HL-60/S4 (cell line): ENCODE data around the gene ZNF100.
"Not testable (repeated sequence)": the region's sequence is repeated elsewhere in the genome, so short reads cannot be mapped to it uniquely, and the experiment has no call there.

Source experiments
- in situ Hi-C: fragments of 300-500 bp; cut with MboI; formaldehyde crosslinking; loops from 2 replicates; pipeline ENCODE4 v1.14.3; 2022; ENCODE audit warnings: low sequenced_read_pairs

The ZNF100 gene

GRCh38 chr19:21767065-21767800 is at the start of gene ZNF100:
TSS of gene ZNF100 (minus strand) at chr19:21767579. CDS start at chr19:21767429, 150 bp downstream.
- in situ Hi-C loops, result no loop called here

GRCh38 chr19:21812448-21812847 is 45.1 kb upstream of the ZNF100 start:
- in situ Hi-C loops, result no loop called here

DNA sequence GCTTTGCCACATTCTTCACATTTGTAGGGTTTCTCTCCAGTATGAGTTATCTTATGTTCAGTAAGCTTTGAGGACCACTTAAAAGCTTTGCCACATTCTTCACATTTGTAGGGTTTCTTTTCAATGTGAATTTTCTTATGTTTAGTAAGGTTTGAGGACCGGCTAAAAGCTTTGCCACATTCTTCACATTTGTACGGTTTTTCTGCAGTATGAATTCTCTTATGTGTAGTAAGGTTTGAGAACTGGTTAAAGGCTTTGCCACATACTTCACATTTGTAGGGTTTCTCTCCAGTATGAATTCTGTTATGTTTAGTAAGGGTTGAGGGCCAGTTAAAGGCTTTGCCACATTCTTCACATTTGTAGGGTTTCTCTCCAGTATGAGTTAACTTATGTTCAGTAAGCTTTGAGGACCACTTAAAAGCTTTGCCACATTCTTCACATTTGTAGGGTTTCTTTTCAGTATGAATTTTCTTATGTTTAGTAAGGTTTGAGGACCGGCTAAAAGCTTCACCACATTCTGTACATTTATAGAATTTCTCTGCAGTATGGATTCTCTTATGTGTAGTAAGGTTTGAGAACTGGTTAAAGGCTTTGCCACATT is 41.1 kb upstream of the ZNF100 start:
- in situ Hi-C loops, result not testable (repeated sequence)

GRCh38 chr19:21789466-21790085 is 22.2 kb upstream of the ZNF100 start:
- in situ Hi-C loops, result no loop called here

DNA sequence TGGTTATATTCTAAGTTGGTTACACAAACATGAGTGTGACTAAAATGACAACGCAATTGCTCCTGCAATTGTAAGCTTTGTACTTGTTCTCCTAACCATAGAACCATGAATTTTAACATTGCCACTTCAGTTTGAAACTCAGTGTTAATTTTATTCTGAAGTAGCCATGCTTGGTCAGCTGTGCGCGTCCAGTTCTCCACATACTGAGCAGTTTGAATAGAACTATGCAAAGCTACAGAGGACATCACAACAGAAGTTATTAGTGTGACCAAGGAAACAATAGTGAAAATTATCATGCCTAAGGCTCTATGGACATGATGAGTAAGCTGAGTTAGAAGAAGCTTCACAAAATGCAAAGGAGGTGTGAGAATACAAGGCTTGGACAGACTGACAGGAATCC is 19.6 kb upstream of the ZNF100 start:
- in situ Hi-C loops, result no loop called here

DNA sequence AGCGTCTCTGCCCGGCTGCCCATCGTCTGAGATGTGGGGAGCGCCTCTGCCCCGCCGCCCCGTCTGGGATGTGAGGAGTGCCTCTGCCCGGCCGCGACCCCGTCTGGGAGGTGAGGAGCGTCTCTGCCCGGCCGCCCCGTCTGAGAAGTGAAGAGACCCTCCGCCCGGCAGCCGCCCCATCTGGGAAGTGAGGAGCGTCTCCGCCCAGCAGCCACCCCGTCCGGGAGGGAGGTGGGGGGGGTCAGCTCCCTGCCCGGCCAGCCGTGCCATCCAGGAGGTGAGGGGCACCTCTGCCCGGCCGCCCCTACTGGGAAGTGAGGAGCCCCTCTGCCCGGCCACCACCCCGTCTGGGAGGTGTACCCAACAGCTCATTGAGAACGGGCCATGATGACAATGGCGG is 8.4 kb upstream of the ZNF100 start:
- in situ Hi-C loops, result not testable (repeated sequence)

DNA sequence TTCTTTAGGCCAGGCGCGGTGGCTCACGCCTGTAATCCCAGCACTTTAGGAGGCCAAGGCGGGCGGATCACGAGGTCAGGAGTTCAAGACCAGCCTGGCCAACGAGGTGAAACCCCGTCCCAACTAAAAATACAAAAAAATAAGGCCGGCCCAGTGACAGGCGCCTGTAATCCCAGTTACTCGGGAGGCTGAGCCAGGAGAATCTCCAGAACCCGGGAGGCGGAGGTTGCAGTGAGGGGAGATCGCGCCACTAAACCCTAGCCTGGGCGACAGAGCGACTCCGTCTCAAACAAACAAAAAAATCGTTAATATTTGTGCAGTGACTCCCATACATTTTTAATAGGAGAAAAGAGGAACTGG is 694 bp downstream of the ZNF100 start:
- in situ Hi-C loops, result not testable (repeated sequence)

GRCh38 chr19:21765151-21765550 is 2.2 kb downstream of the ZNF100 start:
- in situ Hi-C loops, result no loop called here

DNA sequence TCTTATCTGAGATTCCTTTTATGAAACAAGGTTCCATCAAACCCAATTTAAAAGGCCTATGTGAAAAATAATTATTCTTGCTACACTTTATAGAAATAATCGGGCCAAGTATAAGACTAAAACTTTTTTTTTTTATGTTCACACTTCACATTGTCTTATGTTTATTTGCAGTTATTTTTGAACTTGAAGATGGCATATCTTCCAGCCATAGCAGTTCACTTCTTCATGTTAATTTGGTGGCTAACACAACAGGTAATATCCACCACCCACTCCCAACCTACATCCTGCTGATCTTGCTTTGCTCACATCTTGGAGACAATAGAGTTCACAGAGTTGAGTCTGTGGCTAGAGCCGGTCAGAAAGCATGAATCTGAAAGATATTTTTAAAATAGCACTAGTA is 5.8 kb downstream of the ZNF100 start:
- in situ Hi-C loops, result not testable (repeated sequence)

DNA sequence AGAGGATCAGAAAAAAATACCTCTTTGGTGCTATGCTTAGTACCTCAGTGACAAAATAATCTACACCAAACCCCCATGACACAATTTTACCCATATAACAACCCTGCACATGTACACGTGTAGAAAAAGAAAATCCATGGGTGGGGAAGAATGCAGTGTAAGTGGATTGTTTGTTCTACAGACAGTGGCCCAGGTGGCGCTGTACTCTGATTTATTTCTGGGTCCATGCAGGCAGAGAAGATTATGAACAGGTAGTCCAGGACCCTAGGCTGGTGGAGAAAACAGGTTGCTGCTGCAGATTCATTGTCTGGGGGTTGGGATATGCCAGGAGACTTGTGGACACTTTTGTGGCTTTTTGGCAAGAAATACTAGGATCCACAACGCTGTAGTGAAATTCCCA is 9.1 kb downstream of the ZNF100 start:
- in situ Hi-C loops, result no loop called here

GRCh38 chr19:21755555-21755954 is 11.8 kb downstream of the ZNF100 start:
- in situ Hi-C loops, result not testable (repeated sequence)

DNA sequence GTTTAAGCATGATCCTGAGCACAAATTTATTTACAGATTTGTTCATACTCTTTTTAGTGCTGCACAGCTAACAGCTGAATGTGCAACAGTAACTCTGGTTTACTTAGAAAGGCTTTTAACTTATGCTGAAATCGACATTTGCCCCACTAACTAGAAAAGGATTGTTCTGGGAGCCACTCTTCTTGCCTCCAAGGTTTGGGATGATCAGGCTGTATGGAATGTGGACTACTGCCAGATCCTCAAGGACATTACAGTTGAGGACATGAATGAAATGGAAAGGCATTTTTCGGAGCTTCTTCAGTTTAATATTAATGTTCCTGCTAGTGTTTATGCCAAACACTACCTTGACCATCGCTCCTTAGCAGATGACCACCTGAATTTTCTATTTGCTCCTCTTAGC is 16.0 kb downstream of the ZNF100 start:
- in situ Hi-C loops, result no loop called here

- in situ Hi-C loops, result no loop called here
These were observed 16.7 kb downstream of the ZNF100 start for GRCh38 chr19:21750586-21751128.

DNA sequence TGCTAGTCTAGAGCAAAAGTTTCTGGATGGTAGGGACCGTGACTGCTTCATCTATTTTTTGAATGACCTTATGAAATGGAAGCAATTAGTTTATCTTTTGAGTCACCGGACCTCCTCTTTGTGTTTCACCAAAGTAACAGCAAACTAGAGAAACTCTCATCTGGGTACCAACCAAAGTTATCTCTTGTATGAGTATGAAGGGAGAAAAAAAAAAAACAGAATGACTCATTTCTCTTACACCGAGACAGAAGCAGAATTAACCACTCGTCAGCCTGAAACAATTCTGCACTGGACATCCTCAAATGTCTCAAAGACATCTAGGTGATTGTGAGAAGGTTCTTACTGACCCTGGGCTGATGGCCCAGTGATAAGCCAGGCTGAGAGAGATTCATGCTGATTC is 18.3 kb downstream of the ZNF100 start:
- in situ Hi-C loops, result no loop called here

DNA sequence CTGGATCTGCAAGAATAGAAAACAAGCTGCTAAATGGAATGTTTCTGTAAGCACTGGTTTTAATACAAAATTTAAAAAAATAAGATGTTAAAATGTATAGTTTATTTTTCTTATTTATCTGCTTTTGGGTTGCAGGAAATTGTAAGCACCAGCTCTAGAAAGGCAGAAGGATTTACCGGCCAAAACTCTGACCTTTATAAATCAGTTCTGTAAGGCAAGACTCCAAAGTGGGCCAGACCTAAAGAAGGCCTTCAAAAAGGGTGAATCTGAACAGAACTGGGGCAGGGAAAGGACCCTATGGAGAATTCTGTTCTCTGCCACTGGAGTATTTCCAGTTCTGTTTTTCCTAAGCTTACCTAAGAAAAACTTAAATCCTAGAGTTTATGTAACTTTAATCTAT is 19.3 kb downstream of the ZNF100 start:
- in situ Hi-C loops, result no loop called here

DNA sequence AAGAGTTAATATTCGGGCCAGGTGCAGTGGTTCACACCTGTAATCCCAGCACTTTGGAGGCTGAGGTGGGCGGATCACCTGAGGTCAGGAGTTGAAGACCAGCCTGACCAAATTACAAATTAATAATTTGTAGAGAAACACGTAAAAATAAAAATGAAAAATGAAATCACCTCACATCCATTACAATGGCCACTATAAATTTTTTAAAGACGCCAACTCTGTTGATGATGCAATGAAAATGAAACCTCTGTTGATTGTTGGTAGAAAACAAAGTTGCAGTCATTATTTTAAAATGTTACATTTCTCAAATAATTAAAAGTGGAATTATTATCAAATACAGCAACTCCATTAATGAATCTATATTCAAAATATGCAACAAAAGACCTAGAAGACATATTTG is 26.8 kb downstream of the ZNF100 start:
- in situ Hi-C loops, result no loop called here

DNA sequence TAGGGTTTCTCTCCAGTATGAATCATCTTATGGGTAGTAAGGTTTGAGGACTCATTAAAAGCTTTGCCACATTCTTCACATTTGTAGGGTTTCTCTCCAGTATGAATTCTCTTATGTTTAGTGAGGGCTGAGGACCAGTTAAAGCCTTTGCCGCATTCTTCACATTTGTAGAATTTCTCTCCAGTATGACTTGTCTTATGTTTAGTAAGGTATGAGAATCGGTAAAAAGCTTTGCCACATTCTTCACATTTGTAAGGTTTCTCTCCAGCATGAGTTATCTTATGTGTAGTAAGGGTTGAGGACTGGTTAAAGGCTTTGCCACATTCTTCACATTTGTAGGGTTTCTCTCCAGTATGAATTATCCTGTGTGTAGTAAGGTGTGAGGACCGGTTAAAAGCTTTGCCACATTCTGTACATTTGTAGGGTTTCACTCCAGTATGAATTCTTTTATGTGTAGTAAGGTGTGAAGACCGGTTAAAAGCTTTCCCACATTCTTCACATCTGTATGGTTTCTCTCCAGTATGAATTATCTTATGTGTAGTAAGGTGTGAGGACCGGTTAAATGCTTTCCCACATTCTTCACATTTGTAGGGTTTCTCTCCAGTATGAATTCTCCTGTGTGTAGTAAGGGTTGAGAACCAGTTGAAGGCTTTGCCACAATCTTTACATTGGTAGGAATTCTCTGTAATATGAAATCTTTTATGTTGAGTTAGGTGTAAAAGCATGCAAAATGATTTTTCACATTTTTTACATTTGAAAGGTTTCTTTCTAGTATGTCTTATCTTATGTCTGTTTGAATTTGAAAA is 40.2 kb downstream of the ZNF100 start:
- in situ Hi-C loops, result not testable (repeated sequence)

GRCh38 chr19:21713761-21714160 is 53.6 kb downstream of the ZNF100 start:
- in situ Hi-C loops, result no loop called here

DNA sequence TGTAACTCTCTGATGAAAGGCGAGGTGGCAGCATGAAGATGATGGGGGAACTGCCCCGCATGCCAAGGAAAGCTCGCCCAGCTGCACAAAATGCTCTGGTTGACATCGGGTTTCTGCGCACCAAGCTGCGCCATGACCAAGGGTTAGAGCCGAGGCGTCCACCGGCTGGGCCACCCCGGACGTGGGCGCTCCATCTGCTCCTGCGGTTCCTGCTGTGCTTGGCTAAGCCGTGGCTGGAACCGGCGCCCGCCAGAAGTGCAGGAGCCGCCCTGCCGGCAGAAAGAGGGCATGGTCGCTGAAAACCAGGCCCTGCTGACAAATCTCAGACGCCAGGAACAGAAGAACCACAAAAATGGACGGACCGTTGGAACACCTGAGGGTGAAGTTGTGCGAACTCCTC is 57.9 kb downstream of the ZNF100 start:
- in situ Hi-C loops, result no loop called here

DNA sequence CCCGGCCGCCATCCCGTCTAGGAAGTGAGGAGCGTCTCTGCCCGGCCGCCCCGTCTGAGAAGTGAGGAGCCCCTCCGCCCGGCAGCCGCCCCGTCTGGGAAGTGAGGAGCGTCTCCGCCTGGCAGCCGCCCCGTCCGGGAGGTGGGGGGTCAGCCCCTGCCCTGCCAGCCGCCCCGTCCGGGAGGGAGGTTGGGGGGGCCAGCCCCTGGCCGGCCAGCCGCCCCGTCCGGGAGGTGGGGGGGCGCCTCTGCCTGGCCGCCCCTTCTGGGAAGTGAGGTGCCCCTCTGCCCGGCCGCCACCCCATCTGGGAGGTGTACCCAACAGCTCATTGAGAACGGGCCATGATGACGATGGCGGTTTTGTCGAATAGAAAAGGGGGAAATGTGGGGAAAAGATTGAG is 59.5 kb downstream of the ZNF100 start:
- in situ Hi-C loops, result not testable (repeated sequence)

GRCh38 chr19:21707065-21707464 is 60.3 kb downstream of the ZNF100 start:
- in situ Hi-C loops, result no loop called here
